HG03060 (cell line): ENCODE data around the gene CFAP90.

Experiments
- ATAC-seq: cut with Tn5 transposase; IDR thresholded peaks from one replicate; pipeline ENCODE4 v1.9.1; 2021; ENCODE audit warnings: low read depth, moderate number of reproducible peaks; ENCODE audit not compliant: unreplicated experiment

CFAP90 gene

GRCh38 chr5:7827610-7828009, 23.3 kb downstream of the CFAP90 start:
- ATAC-seq: no peak

GRCh38 chr5:7825630-7826029, 25.3 kb downstream of the CFAP90 start:
- ATAC-seq: no peak

- ATAC-seq: no peak
Observed at GRCh38 chr5:7824995-7825394, 25.9 kb downstream of the CFAP90 start.

- no peak for ATAC-seq
Observed at GRCh38 chr5:7823594-7823993, 27.3 kb downstream of the CFAP90 start.

- no peak for ATAC-seq
Observed at GRCh38 chr5:7822449-7822848, 28.5 kb downstream of the CFAP90 start.

GRCh38 chr5:7816535-7816901, 34.4 kb downstream of the CFAP90 start:
- ATAC-seq: no peak

GRCh38 chr5:7815892-7816534, 34.9 kb downstream of the CFAP90 start:
- ATAC-seq: peak; percentile 77

GRCh38 chr5:7814816-7815215, 36.1 kb downstream of the CFAP90 start:
- ATAC-seq: no peak

GRCh38 chr5:7813576-7813975, 37.4 kb downstream of the CFAP90 start:
- no peak for ATAC-seq

- ATAC-seq: no peak
Observed at GRCh38 chr5:7813007-7813406, 37.9 kb downstream of the CFAP90 start.

GRCh38 chr5:7811715-7812114, 39.2 kb downstream of the CFAP90 start:
- no peak for ATAC-seq

GRCh38 chr5:7808998-7809397, 41.9 kb downstream of the CFAP90 start:
- no peak for ATAC-seq

- no peak for ATAC-seq
Observed at GRCh38 chr5:7805379-7805778, 45.6 kb downstream of the CFAP90 start.

- ATAC-seq: no peak
Observed at GRCh38 chr5:7803937-7804336, 47.0 kb downstream of the CFAP90 start.

- no peak for ATAC-seq
Observed at GRCh38 chr5:7802855-7803254, 48.1 kb downstream of the CFAP90 start.

GRCh38 chr5:7801891-7802614, 48.9 kb downstream of the CFAP90 start:
- ATAC-seq: no peak

- ATAC-seq: no peak
Observed at GRCh38 chr5:7795306-7795705, 55.6 kb downstream of the CFAP90 start.

- ATAC-seq: peak; percentile 36
Observed at GRCh38 chr5:7794823-7795222, 56.1 kb downstream of the CFAP90 start.

- peak; percentile 86 for ATAC-seq
Observed at GRCh38 chr5:7794311-7794710, 56.6 kb downstream of the CFAP90 start.

- no peak for ATAC-seq
Observed at GRCh38 chr5:7793895-7794294, 57.0 kb downstream of the CFAP90 start.

GRCh38 chr5:7789567-7789966, 61.4 kb downstream of the CFAP90 start:
- no peak for ATAC-seq

- ATAC-seq: no peak
Observed at GRCh38 chr5:7787770-7788169, 63.2 kb downstream of the CFAP90 start.
